ENCODE measurements around the gene ARHGEF28. TPM values are rescaled to one million over a fixed set of nuclear protein-coding genes. Genes with fewer than 3 reads are reported as not detected.

ARHGEF28 gene
- polyA plus RNA-seq, 2 donors, result 5.9 to 6.5 TPM

DNA sequence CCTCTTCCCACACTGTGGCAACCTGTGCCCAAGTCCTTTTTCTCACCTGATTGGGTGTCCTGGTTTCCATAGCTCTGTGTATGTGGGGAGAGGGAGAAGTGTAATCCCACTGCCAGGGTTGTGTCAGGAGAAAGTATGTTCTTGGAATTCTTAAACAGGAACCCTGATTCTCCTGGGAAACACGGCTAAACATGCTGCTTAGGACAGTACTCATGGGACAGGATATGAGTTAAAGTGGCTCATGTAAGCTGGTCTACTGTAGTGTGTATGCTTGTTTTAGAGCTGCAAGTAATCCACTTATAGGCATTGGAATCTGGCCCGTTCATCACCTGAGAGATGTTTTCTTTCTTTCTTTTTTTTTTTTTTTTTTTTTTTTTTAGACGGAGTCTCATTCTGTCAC, 23.9 kb downstream of the ARHGEF28 start:
- Histone ChIP-seq H3K27ac (ENCODE audit: low read depth in 2 of 2, low read length in 1 of 2) (no peak overlapping the region), H3K4me1 (ENCODE audit: control insufficient read depth in 2 of 2, insufficient read depth in 2 of 2, low read length in 1 of 2) (peaks cover 4 to 10% of the 10 kb centered on the region in 2 donors), H3K36me3 (ENCODE audit: control insufficient read depth in 2 of 2, insufficient read depth in 2 of 2, low read length in 1 of 2) (no peaks in the 10 kb centered on the region), H3K4me3 (ENCODE audit: low read depth in 1 of 2, low read length in 2 of 2) (no peak overlapping the region), H3K9me3 (ENCODE audit: control insufficient read depth in 2 of 2, insufficient read depth in 1 of 2, low read depth in 1 of 2, low read length in 1 of 2) (no peaks in the 10 kb centered on the region), H3K27me3 (ENCODE audit: control insufficient read depth in 1 of 2, insufficient read depth in 2 of 2, low read length in 2 of 2) (no peaks in the 10 kb centered on the region)
- 90 to 93% methylated on average over 3 of the region's 3 CpGs for WGBS, 2 donors

- Histone ChIP-seq H3K27ac (ENCODE audit: low read depth in 2 of 2, low read length in 1 of 2) (peak overlapping the region; percentile 80 to 83), H3K4me3 (ENCODE audit: low read depth in 1 of 2, low read length in 2 of 2) (no peak overlapping the region), H3K9me3 (ENCODE audit: control insufficient read depth in 2 of 2, insufficient read depth in 1 of 2, low read depth in 1 of 2, low read length in 1 of 2) (no peaks in the 10 kb centered on the region), H3K27me3 (ENCODE audit: control insufficient read depth in 1 of 2, insufficient read depth in 2 of 2, low read length in 2 of 2) (no peaks in the 10 kb centered on the region), H3K36me3 (ENCODE audit: control insufficient read depth in 2 of 2, insufficient read depth in 2 of 2, low read length in 1 of 2) (no peaks in the 10 kb centered on the region), H3K4me1 (ENCODE audit: control insufficient read depth in 2 of 2, insufficient read depth in 2 of 2, low read length in 1 of 2) (peaks cover 4 to 11% of the 10 kb centered on the region in 2 donors)
- 49% methylated on average over 2 of the region's 2 CpGs for WGBS, 2 donors
Observed at GRCh38 chr5:73652391-73652790, 26.4 kb downstream of the ARHGEF28 start.

GRCh38 chr5:73654171-73654811, 28.3 kb downstream of the ARHGEF28 start:
- no peaks in the 10 kb centered on the region for H3K27me3 ChIP-seq (ENCODE audit: control insufficient read depth in 1 of 2, insufficient read depth in 2 of 2, low read length in 2 of 2)
- H3K4me1 ChIP-seq (ENCODE audit: control insufficient read depth in 2 of 2, insufficient read depth in 2 of 2, low read length in 1 of 2), result peaks cover 2 to 11% of the 10 kb centered on the region in 2 donors
- H3K4me3 ChIP-seq (ENCODE audit: low read depth in 1 of 2, low read length in 2 of 2), result no peak overlapping the region
- H3K36me3 ChIP-seq (ENCODE audit: control insufficient read depth in 2 of 2, insufficient read depth in 2 of 2, low read length in 1 of 2), result no peaks in the 10 kb centered on the region
- H3K27ac ChIP-seq (ENCODE audit: low read depth in 2 of 2, low read length in 1 of 2), result peak overlapping the region; percentile 77 to 94
- WGBS, 2 donors, result 27 to 33% methylated on average over 3 of the region's 3 CpGs
- no peaks in the 10 kb centered on the region for H3K9me3 ChIP-seq (ENCODE audit: control insufficient read depth in 2 of 2, insufficient read depth in 1 of 2, low read depth in 1 of 2, low read length in 1 of 2)

DNA sequence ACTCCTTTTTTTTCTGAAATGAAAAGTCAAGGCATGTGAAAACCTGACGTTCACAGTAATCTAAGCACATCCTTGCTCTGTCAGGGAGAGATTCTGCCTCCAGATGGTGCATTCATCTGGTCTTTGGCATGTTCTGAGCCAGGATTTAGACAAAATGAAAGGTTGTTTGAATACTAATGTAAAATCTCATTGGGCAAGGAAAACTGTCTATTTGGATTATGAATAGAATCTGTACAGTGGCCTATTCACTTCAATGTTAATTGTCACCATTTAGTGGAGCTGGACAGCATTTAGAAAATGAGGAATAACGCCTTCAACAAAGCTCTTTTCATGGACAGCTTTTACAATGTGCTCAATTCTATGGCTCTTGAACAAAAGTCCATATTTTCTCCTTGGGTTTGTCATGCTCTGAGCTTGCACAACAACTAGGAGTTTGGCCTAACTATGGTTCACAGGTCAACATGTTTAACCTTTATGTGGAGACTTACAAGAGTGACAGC, 28.9 kb downstream of the ARHGEF28 start:
- peak overlapping the region; percentile 77 to 94 for H3K27ac ChIP-seq (ENCODE audit: low read depth in 2 of 2, low read length in 1 of 2)
- no peaks in the 10 kb centered on the region for H3K36me3 ChIP-seq (ENCODE audit: control insufficient read depth in 2 of 2, insufficient read depth in 2 of 2, low read length in 1 of 2)
- H3K4me3 ChIP-seq (ENCODE audit: low read depth in 1 of 2, low read length in 2 of 2), result no peak overlapping the region
- peaks cover 2 to 9% of the 10 kb centered on the region in 2 donors for H3K4me1 ChIP-seq (ENCODE audit: control insufficient read depth in 2 of 2, insufficient read depth in 2 of 2, low read length in 1 of 2)
- no peaks in the 10 kb centered on the region for H3K27me3 ChIP-seq (ENCODE audit: control insufficient read depth in 1 of 2, insufficient read depth in 2 of 2, low read length in 2 of 2)
- WGBS, 2 donors, result 34 to 44% methylated on average over 2 of the region's 2 CpGs
- H3K9me3 ChIP-seq (ENCODE audit: control insufficient read depth in 2 of 2, insufficient read depth in 1 of 2, low read depth in 1 of 2, low read length in 1 of 2), result no peaks in the 10 kb centered on the region

GRCh38 chr5:73655521-73656160, 29.6 kb downstream of the ARHGEF28 start:
- Histone ChIP-seq H3K4me3 (ENCODE audit: low read depth in 1 of 2, low read length in 2 of 2) (no peak overlapping the region), H3K27me3 (ENCODE audit: control insufficient read depth in 1 of 2, insufficient read depth in 2 of 2, low read length in 2 of 2) (no peaks in the 10 kb centered on the region), H3K9me3 (ENCODE audit: control insufficient read depth in 2 of 2, insufficient read depth in 1 of 2, low read depth in 1 of 2, low read length in 1 of 2) (no peaks in the 10 kb centered on the region), H3K36me3 (ENCODE audit: control insufficient read depth in 2 of 2, insufficient read depth in 2 of 2, low read length in 1 of 2) (no peaks in the 10 kb centered on the region), H3K4me1 (ENCODE audit: control insufficient read depth in 2 of 2, insufficient read depth in 2 of 2, low read length in 1 of 2) (peaks cover 2 to 8% of the 10 kb centered on the region in 2 donors), H3K27ac (ENCODE audit: low read depth in 2 of 2, low read length in 1 of 2) (peak overlapping the region; percentile 57 to 73)
- WGBS, 2 donors, result 70 to 79% methylated on average over 6 of the region's 6 CpGs

DNA sequence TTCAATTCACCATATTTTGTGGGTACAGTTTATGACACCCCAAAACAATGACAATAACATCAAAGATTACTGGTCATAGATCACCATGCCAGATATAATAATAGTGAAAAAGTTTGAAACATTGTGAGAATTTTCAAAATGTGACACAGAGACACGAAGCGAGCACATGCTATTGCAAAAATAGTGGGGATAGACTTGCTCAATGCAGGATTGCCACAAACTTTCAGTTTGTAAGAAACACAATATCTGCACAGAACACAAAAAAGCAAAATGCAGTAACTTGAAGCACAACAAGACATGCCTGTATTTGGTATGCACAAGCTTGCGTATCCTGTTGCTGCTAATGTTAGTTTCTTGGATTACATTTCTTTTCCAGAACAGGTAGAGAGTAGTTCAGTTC, 35.8 kb downstream of the ARHGEF28 start:
- Histone ChIP-seq H3K36me3 (ENCODE audit: control insufficient read depth in 2 of 2, insufficient read depth in 2 of 2, low read length in 1 of 2) (no peaks in the 10 kb centered on the region), H3K27ac (ENCODE audit: low read depth in 2 of 2, low read length in 1 of 2) (no peak overlapping the region), H3K27me3 (ENCODE audit: control insufficient read depth in 1 of 2, insufficient read depth in 2 of 2, low read length in 2 of 2) (no peaks in the 10 kb centered on the region), H3K4me1 (ENCODE audit: control insufficient read depth in 2 of 2, insufficient read depth in 2 of 2, low read length in 1 of 2) (peaks cover 0 to under 1% of the 10 kb centered on the region in 2 donors), H3K4me3 (ENCODE audit: low read depth in 1 of 2, low read length in 2 of 2) (no peak overlapping the region), H3K9me3 (ENCODE audit: control insufficient read depth in 2 of 2, insufficient read depth in 1 of 2, low read depth in 1 of 2, low read length in 1 of 2) (no peaks in the 10 kb centered on the region)
- WGBS, 2 donors, result 82 to 86% methylated on average over 3 of the region's 3 CpGs

DNA sequence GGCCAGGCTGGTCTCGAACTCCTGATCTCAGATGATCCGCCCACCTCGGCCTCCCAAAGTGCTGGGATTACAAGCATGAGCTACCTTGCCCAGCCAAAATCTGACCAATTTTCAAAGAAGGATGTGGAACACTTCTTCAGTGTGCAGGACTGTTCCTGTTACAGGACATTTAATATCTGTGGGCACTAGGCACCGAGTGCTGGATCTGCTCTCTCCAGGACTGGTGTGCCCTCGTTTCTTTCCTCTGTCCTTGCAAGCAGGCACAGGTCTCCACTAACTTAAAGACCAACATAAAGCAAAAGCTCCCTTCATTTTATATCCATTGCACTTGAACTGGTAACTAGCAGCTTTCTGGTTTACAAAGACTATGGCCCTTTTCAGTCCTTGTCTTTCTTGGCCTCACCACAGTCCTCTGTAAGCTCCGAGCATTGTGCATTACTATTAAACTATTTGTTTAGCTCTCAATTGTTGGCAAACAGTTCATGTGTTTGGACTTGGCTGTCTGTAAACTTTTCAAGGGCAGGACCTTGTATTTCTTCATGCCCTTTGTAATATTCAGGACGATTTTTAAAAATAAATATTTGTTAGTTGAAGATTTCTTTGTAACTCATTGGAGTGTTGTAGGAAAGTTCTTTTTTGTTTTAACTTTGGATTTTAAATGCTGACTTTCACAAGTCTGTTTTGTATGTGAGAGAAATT, 37.3 kb downstream of the ARHGEF28 start:
- H3K27me3 ChIP-seq (ENCODE audit: control insufficient read depth in 1 of 2, insufficient read depth in 2 of 2, low read length in 2 of 2), result no peaks in the 10 kb centered on the region
- WGBS, 2 donors, result 58 to 63% methylated on average over 7 of the region's 7 CpGs
- no peaks in the 10 kb centered on the region for H3K36me3 ChIP-seq (ENCODE audit: control insufficient read depth in 2 of 2, insufficient read depth in 2 of 2, low read length in 1 of 2)
- H3K9me3 ChIP-seq (ENCODE audit: control insufficient read depth in 2 of 2, insufficient read depth in 1 of 2, low read depth in 1 of 2, low read length in 1 of 2), result no peaks in the 10 kb centered on the region
- peaks cover 0 to 2% of the 10 kb centered on the region in 2 donors for H3K4me1 ChIP-seq (ENCODE audit: control insufficient read depth in 2 of 2, insufficient read depth in 2 of 2, low read length in 1 of 2)
- H3K4me3 ChIP-seq (ENCODE audit: low read depth in 1 of 2, low read length in 2 of 2), result no peak overlapping the region
- H3K27ac ChIP-seq (ENCODE audit: low read depth in 2 of 2, low read length in 1 of 2), result peak overlapping the region; percentile 41 to 60

DNA sequence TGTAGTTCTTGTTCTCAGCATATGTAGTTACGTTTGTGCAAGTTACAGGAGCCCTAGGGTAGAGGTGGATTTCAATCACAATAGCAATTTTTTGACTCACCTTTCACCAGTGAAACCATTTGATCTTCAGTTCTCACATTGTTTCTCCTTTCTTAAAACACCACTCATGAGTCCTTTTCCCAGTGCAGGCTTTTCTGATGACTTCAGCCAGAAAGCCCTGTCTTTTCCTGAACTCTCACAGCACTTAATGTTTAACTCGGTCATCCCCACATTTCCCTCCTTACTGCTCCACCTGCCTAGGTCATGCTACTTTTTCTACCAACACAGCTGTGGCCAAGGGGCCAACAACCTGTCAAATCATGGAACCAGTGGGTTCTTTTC, 37.9 kb downstream of the ARHGEF28 start:
- 35 to 38% methylated on average over 2 of the region's 2 CpGs for WGBS, 2 donors
- Histone ChIP-seq H3K36me3 (ENCODE audit: control insufficient read depth in 2 of 2, insufficient read depth in 2 of 2, low read length in 1 of 2) (no peaks in the 10 kb centered on the region), H3K9me3 (ENCODE audit: control insufficient read depth in 2 of 2, insufficient read depth in 1 of 2, low read depth in 1 of 2, low read length in 1 of 2) (no peaks in the 10 kb centered on the region), H3K4me1 (ENCODE audit: control insufficient read depth in 2 of 2, insufficient read depth in 2 of 2, low read length in 1 of 2) (peaks cover 0 to 2% of the 10 kb centered on the region in 2 donors), H3K27me3 (ENCODE audit: control insufficient read depth in 1 of 2, insufficient read depth in 2 of 2, low read length in 2 of 2) (no peaks in the 10 kb centered on the region), H3K27ac (ENCODE audit: low read depth in 2 of 2, low read length in 1 of 2) (peak overlapping the region; percentile 63 to 71), H3K4me3 (ENCODE audit: low read depth in 1 of 2, low read length in 2 of 2) (no peak overlapping the region)

DNA sequence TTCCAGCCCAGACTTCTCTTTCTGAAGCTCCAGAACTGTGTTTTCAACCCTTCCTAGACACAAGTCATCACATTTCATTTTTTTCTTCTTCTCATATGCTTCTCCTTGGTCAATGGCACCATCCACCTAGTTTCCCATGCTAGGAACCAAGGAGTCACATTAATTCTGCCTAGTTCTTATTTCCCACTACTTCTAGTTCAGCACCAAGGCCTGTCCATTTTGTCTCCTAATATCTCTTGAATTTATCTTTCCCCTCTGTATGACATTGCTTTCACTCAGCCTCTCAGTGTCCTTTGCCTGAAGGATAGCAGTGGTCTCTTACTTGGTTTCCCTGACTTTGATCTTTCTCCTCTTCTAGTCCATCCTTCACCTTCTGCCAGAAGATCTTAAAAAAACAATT, 38.8 kb downstream of the ARHGEF28 start:
- no peaks in the 10 kb centered on the region for H3K36me3 ChIP-seq (ENCODE audit: control insufficient read depth in 2 of 2, insufficient read depth in 2 of 2, low read length in 1 of 2)
- no peaks in the 10 kb centered on the region for H3K27me3 ChIP-seq (ENCODE audit: control insufficient read depth in 1 of 2, insufficient read depth in 2 of 2, low read length in 2 of 2)
- H3K4me3 ChIP-seq (ENCODE audit: low read depth in 1 of 2, low read length in 2 of 2), result no peak overlapping the region
- no peak overlapping the region for H3K27ac ChIP-seq (ENCODE audit: low read depth in 2 of 2, low read length in 1 of 2)
- no peaks in the 10 kb centered on the region for H3K9me3 ChIP-seq (ENCODE audit: control insufficient read depth in 2 of 2, insufficient read depth in 1 of 2, low read depth in 1 of 2, low read length in 1 of 2)
- peaks cover 0 to 2% of the 10 kb centered on the region in 2 donors for H3K4me1 ChIP-seq (ENCODE audit: control insufficient read depth in 2 of 2, insufficient read depth in 2 of 2, low read length in 1 of 2)
